GM18507 (cell line): ENCODE data around the gene GABRD.

Experiments
- DNase-seq: peaks from one replicate; pipeline ENCODE4 v3.0.0; 2011; ENCODE audit warnings: low read depth; ENCODE audit not compliant: insufficient read length; ENCODE audit errors: extremely low spot score
- FAIRE-seq: peaks from 2 replicates; lab custom pipeline; 2011; peaks lifted over from hg19 to GRCh38; lab: Jason Lieb, UNC

Gene GABRD

GRCh38 chr1:2030076-2030871 is 11.1 kb downstream of the GABRD start:
- FAIRE-seq (no peak), DNase-seq (no peak)

GRCh38 chr1:2031546-2032540 is 12.7 kb downstream of the GABRD start:
- FAIRE-seq (no peak), DNase-seq (no peak)

- FAIRE-seq (no peak), DNase-seq (no peak)
Measured at GRCh38 chr1:2032737-2033136, 13.6 kb downstream of the GABRD start.

- FAIRE-seq (no peak), DNase-seq (no peak)
Measured at GRCh38 chr1:2033165-2033564, 14.0 kb downstream of the GABRD start.

GRCh38 chr1:2036287-2036686 is 17.1 kb downstream of the GABRD start:
- FAIRE-seq (no peak), DNase-seq (no peak)

GRCh38 chr1:2037314-2037979 is 18.3 kb downstream of the GABRD start:
- FAIRE-seq (no peak), DNase-seq (no peak)

- FAIRE-seq (no peak), DNase-seq (no peak)
Measured at GRCh38 chr1:2038229-2038628, 19.1 kb downstream of the GABRD start.

GRCh38 chr1:2039251-2039650 is 20.1 kb downstream of the GABRD start:
- no peak for FAIRE-seq

GRCh38 chr1:2041305-2041704 is 22.2 kb downstream of the GABRD start:
- FAIRE-seq: no peak

More at GRCh38 chr1:2039251-2039650, 20.1 kb downstream of the GABRD start:
- DNase-seq: no peak

GRCh38 chr1:2041887-2042286 is 22.7 kb downstream of the GABRD start:
- FAIRE-seq (no peak), DNase-seq (no peak)

More at GRCh38 chr1:2041305-2041704, 22.2 kb downstream of the GABRD start:
- no peak for DNase-seq

- FAIRE-seq (no peak), DNase-seq (no peak)
Measured at GRCh38 chr1:2042830-2043773, 24.0 kb downstream of the GABRD start.

- FAIRE-seq (no peak), DNase-seq (no peak)
Measured at GRCh38 chr1:2043886-2044285, 24.7 kb downstream of the GABRD start.

GRCh38 chr1:2044510-2045319 is 25.6 kb downstream of the GABRD start:
- DNase-seq (peak; percentile 39), FAIRE-seq (no peak)

- FAIRE-seq (no peak), DNase-seq (no peak)
Measured at GRCh38 chr1:2045468-2046173, 26.5 kb downstream of the GABRD start.

- DNase-seq (no peak), FAIRE-seq (peak; percentile 38)
Measured at GRCh38 chr1:2046174-2046917, 27.2 kb downstream of the GABRD start.

- DNase-seq (no peak), FAIRE-seq (no peak)
Measured at GRCh38 chr1:2046953-2047748, 28.0 kb downstream of the GABRD start.
